Testis (tissue), 2 donors: Measurements from ENCODE around the gene RNF17.

ENCODE experiments used
- CTCF ChIP-seq, 3 experiments: fragments of 450-650 bp in 2 of 3; fragments of 200-600 bp in 1 of 3; sonication (generic) in 1 of 3; IDR thresholded peaks; one replicate each; pipeline ENCODE4 v1.5.1; 2016 to 2019; ENCODE audit warnings: antibody characterized with exemption in 3 of 3, mild to moderate bottlenecking in 2 of 3, moderate library complexity in 1 of 3
- POLR2A ChIP-seq: fragments of 450-650 bp; IDR thresholded peaks from one replicate; pipeline ENCODE4 v1.6.1; 2017; ENCODE audit warnings: antibody characterized with exemption, mild to moderate bottlenecking, moderate library complexity

DNA sequence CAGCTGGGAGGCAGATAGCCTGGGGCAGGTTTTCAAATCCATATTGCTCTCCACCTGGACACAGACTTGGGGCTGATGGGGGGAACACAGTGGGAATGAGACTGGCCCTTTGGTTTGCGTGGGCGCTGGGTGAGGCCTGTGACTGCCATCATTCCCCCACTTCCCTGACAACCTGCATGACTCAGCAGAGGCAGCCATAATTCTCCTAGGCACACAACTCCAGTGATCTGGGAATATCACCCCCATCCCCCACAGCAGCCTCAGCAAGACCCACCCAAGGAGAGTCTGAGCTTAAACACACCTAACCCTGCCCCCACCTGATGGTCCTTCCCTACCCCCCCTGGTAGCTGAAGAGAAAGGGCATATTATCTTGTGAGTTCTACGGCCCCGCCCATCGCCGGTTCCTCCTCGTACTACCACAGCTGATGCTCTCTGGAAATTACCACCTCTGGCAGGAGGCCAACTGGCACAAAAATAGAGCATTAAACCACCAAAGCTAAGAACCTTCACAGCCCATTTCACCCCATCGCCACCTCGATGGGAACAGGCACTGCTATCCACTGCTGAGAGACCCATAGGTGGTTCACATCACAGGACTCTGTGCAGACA is 71.0 kb downstream of the RNF17 start:
- TF ChIP-seq CTCF (IDR thresholded peaks at IDR 0.05) (no peak), POLR2A (no peak)
